Body of pancreas (tissue), 4 donors: ENCODE measurements around the gene ATRNL1. TPM values are rescaled to one million over a fixed set of nuclear protein-coding genes. Genes with fewer than 3 reads are reported as not detected.

Experiments
- ATAC-seq: fragments of 150-250 bp; one replicate; pipeline ENCODE4 v1.9.1; 2016
- DNase-seq, 4 donors: peaks; one replicate each; pipeline ENCODE4 v3.0.0-alpha.2; 2019
- H3K27ac ChIP-seq, 4 donors: fragments of 200-600 bp; sonication (generic); 1 replicate in 3 of 4; 2 replicates in 1 of 4; pipeline versions ENCODE4 v1.5.1 to v1.6.1; 2016 to 2019; ENCODE audit warnings: mild to moderate bottlenecking in 1 of 4, mixed read lengths in 1 of 4, moderate library complexity in 1 of 4
- H3K27me3 ChIP-seq, 2 donors: fragments of 200-600 bp; sonication (generic); one replicate each; pipeline ENCODE4 v1.6.0; 2016; ENCODE audit warnings: mild to moderate bottlenecking in 1 of 2
- H3K36me3 ChIP-seq, 2 donors: fragments of 200-600 bp; sonication (generic); replicated peaks in 1 of 2; 2 replicates each; pipeline ENCODE4 v1.5.1; 2016; ENCODE audit warnings: low read depth in 2 of 2; ENCODE audit not compliant: insufficient read depth in 1 of 2
- H3K4me1 ChIP-seq: fragments of 200-600 bp; sonication (generic); one replicate; pipeline ENCODE4 v1.6.0; 2016
- H3K4me3 ChIP-seq, 2 donors: fragments of 200-600 bp; sonication (generic); 1 replicate in 1 of 2; 2 replicates in 1 of 2; pipeline ENCODE4 v1.5.1; 2016 to 2019
- H3K9me3 ChIP-seq, 3 donors: fragments of 200-600 bp; sonication (generic); 1 replicate in 2 of 3; 2 replicates in 1 of 3; pipeline ENCODE4 v1.5.1; 2016
- POLR2A ChIP-seq, 3 donors: fragments of 450-650 bp; IDR thresholded peaks; one replicate each; pipeline ENCODE4 v1.6.1; 2016; ENCODE audit warnings: antibody characterized with exemption in 3 of 3, mild to moderate bottlenecking in 2 of 3
- WGBS, 2 donors: methylation state at CpG; one replicate each; pipeline ENCODE4 v1.1.5; 2017; 5-methylcytosine and 5-hydroxymethylcytosine counted together
- intact Hi-C: fragments of 100-400 bp; cut with DNase I; formaldehyde crosslinking; loops from one replicate; pipeline ENCODE4 v1.15.1; 2023
- total RNA-seq, 2 donors: library from RNA; depleted of rRNA; stranded (reverse); fragments of >200 nt; gene quantifications; one replicate each; pipeline ENCODE4 v1.1.0, GENCODE V29; 2016
- TF ChIP-seq, protein P1 (sequence below), 7 experiments: fragments of 450-650 bp in 4 of 7; fragments of 200-600 bp in 3 of 7; sonication (generic) in 3 of 7; IDR thresholded peaks; one replicate each; pipeline ENCODE4 v1.5.1; 2016 to 2019; ENCODE audit warnings: antibody characterized with exemption in 7 of 7

Gene ATRNL1
- total RNA-seq, 2 donors from 2014 or later, result 3.0 to 6.5 TPM

DNA sequence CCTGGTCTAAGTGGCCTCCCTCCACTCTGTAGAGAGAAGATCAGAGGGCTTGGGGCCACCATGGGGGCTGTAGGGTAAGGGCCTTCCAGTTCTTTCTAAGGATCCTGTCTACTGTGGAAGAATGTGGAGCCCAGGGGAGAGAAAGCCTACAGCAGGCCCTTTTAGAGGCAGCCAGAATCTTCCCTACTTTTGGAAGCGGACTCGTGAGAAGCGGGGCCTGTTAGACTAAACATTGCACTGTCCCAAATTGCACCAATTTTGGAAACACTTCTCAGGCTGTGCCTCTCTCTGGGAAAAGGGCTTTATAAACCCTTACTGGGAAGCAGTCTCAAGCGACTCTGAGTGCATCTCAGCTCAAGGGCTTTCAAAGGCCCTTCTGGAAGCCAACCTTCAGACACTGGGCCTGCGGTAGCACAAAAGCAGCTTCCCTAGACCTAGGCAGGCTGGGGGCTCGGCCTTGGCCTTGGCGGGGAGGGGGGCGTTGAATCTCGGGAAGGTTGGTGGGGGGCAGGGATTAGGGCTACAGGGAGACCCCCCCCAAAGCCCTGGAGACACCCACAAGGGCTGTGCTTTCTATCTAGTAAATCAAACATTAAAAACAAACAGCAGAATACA lies 881.8 kb downstream of the ATRNL1 start:
- 64 to 69% methylated on average over 8 to 9 of the region's 9 CpGs for WGBS, 2 donors
- H3K4me3 ChIP-seq, result no peak overlapping the region
- ATAC-seq, result no peak
- no peaks in the 10 kb centered on the region for H3K36me3 ChIP-seq
- H3K27me3 ChIP-seq, result no peaks in the 10 kb centered on the region
- H3K9me3 ChIP-seq, result no peaks in the 10 kb centered on the region
- intact Hi-C loops, result no loop called here
- H3K27ac ChIP-seq, result no peak overlapping the region
- H3K4me1 ChIP-seq, result no peaks in the 10 kb centered on the region
- TF ChIP-seq, protein P1, sequence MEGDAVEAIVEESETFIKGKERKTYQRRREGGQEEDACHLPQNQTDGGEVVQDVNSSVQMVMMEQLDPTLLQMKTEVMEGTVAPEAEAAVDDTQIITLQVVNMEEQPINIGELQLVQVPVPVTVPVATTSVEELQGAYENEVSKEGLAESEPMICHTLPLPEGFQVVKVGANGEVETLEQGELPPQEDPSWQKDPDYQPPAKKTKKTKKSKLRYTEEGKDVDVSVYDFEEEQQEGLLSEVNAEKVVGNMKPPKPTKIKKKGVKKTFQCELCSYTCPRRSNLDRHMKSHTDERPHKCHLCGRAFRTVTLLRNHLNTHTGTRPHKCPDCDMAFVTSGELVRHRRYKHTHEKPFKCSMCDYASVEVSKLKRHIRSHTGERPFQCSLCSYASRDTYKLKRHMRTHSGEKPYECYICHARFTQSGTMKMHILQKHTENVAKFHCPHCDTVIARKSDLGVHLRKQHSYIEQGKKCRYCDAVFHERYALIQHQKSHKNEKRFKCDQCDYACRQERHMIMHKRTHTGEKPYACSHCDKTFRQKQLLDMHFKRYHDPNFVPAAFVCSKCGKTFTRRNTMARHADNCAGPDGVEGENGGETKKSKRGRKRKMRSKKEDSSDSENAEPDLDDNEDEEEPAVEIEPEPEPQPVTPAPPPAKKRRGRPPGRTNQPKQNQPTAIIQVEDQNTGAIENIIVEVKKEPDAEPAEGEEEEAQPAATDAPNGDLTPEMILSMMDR (IDR thresholded peaks at IDR 0.05), result no peak
- no peak for TF ChIP-seq POLR2A (IDR thresholded peaks at IDR 0.05)
- no peak for DNase-seq

DNA sequence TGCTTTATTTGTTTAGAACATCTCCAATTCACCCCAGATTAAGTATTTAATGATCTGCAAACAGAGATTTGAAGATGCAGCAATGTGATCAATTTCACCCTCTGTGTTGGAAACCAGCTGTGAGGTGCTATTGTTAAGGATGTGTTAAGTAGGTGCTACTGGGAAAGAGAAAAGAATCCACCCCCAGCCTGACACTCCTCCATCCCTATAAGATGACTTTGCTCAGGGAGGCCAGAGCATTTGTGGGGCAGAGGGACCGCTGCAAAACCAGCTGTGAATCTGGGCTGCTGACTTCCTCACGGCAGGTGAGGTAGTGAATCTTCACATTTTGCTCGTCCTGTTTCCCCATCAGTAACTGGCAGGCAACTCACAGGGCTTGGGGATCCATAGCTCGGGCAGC lies 882.3 kb downstream of the ATRNL1 start:
- Histone ChIP-seq H3K4me3 (no peak overlapping the region), H3K27me3 (no peaks in the 10 kb centered on the region), H3K9me3 (no peaks in the 10 kb centered on the region), H3K4me1 (no peaks in the 10 kb centered on the region), H3K27ac (no peak overlapping the region), H3K36me3 (no peaks in the 10 kb centered on the region)
- ATAC-seq, result no peak
- no peak for TF ChIP-seq POLR2A (IDR thresholded peaks at IDR 0.05)
- TF ChIP-seq, protein P1 (IDR thresholded peaks at IDR 0.05), result no peak
- WGBS, 2 donors, result 71 to 74% methylated on average over 4 of the region's 4 CpGs
- no peak for DNase-seq
- intact Hi-C loops, result no loop called here

DNA sequence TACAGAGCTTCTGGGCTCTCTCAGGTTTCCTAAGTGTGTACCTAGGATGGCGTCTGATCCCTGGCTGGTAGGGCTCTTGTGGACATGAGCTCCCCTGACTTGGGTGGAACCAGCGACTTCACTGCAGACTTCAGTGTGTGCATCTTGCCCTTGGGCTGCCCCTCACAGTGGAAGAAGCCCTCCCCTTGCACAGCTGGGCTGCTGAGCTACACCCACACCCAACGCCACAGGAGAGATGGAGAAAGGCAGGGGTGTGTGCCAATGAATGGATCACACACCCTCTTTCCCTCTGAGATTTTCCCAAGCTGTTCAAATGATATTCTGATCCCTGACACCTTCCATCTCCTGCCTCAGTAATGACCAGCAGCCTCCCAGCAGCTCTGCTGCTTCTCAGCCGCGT lies 883.2 kb downstream of the ATRNL1 start:
- no peaks in the 10 kb centered on the region for H3K27me3 ChIP-seq
- TF ChIP-seq, protein P1 (IDR thresholded peaks at IDR 0.05), result no peak
- no peak for TF ChIP-seq POLR2A (IDR thresholded peaks at IDR 0.05)
- H3K27ac ChIP-seq, result no peak overlapping the region
- intact Hi-C loops, result no loop called here
- no peaks in the 10 kb centered on the region for H3K36me3 ChIP-seq
- DNase-seq (no peak), ATAC-seq (no peak)
- H3K4me1 ChIP-seq, result no peaks in the 10 kb centered on the region
- H3K4me3 ChIP-seq, result no peak overlapping the region
- WGBS, 2 donors, result 80 to 84% methylated on average over 5 of the region's 5 CpGs
- H3K9me3 ChIP-seq, result no peaks in the 10 kb centered on the region

DNA sequence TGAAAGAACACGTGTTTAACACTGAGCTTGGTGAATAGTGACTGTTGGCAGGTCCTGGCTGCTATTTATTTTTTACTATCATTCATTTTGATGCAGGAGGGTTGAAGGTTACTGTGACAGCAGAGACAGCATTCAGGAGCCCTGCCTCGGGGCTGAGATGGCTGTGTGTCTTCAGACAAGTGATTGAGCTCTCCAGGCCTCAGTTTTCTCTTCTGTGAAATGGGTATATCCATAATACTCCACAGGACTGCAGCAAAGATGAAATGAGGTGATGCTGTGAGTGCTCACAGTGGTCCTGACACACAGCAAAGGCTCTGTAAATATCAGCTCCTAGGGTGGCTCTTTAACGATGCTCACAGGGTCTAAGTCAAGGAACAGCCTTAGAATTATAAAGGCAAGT lies 884.7 kb downstream of the ATRNL1 start:
- intact Hi-C loops, result no loop called here
- TF ChIP-seq, protein P1 (IDR thresholded peaks at IDR 0.05), result no peak
- no peak for TF ChIP-seq POLR2A (IDR thresholded peaks at IDR 0.05)
- H3K9me3 ChIP-seq, result no peaks in the 10 kb centered on the region

DNA sequence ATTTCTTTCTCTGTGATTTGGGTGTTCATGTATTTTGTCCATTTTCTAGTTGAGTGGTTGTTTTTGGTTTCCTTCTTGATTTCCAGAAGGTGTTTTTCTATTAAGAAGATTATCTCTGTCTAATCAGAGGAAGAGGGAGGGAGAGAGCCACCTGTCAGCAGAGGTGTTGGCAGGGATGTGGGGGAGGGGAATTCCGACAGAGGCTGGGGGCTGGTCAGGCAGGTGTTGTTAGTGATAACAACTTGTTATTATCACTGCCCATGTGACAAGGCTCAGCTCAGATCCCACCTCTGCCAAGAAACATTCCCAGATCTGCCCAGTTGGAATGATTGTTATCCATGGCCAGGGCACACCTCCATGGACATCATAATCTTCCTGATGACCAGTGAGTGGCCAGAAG lies 886.4 kb downstream of the ATRNL1 start:
- TF ChIP-seq, protein P1 (IDR thresholded peaks at IDR 0.05), result no peak
- TF ChIP-seq POLR2A (IDR thresholded peaks at IDR 0.05), result no peak
- Histone ChIP-seq H3K4me3 (no peak overlapping the region), H3K27me3 (no peaks in the 10 kb centered on the region), H3K27ac (no peak overlapping the region), H3K4me1 (no peaks in the 10 kb centered on the region), H3K36me3 (no peaks in the 10 kb centered on the region), H3K9me3 (no peaks in the 10 kb centered on the region)
- no peak for DNase-seq
- 50 to 52% methylated on average over 1 of the region's 1 CpG for WGBS, 2 donors
- intact Hi-C loops, result no loop called here
- ATAC-seq, result no peak

More for the DNA sequence above, 884.7 kb downstream of the ATRNL1 start:
- Histone ChIP-seq H3K36me3 (no peaks in the 10 kb centered on the region), H3K4me1 (no peaks in the 10 kb centered on the region), H3K27ac (no peak overlapping the region), H3K4me3 (no peak overlapping the region), H3K27me3 (no peaks in the 10 kb centered on the region)
- DNase-seq, result no peak
- WGBS, 2 donors, result 56 to 73% methylated on average over 3 of the region's 3 CpGs
- no peak for ATAC-seq
